ENCODE measurements around the gene DRD2.

DRD2 gene

DNA sequence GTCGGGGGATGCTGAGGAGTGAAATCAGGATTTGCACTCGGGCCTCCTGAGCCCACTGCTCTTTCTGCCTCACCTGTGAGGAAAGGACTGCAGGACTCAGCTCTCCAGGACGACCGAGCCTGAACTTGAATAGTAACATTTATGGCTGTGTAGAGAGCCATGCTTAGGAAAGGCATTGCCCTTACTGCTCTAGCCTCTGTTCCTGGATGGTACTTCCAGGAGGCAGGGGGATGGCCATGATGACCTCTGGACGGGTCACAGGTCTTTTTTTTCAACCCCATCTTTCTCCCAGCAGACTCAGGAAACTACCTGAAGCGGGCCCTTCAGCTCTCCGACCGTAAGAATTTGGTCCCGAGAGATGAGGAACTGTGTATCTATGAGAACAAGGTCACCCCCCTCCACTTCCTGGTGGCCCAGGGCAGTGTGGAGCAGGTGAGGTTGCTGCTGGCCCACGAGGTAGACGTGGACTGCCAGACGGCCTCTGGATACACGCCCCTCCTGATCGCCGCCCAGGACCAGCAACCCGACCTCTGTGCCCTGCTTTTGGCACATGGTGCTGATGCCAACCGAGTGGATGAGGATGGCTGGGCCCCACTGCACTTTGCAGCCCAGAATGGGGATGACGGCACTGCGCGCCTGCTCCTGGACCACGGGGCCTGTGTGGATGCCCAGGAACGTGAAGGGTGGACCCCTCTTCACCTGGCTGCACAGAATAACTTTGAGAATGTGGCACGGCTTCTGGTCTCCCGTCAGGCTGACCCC is 76.3 kb downstream of the DRD2 start:
- no peak for DNase-seq (ENCODE audit: low spot score)

DNA sequence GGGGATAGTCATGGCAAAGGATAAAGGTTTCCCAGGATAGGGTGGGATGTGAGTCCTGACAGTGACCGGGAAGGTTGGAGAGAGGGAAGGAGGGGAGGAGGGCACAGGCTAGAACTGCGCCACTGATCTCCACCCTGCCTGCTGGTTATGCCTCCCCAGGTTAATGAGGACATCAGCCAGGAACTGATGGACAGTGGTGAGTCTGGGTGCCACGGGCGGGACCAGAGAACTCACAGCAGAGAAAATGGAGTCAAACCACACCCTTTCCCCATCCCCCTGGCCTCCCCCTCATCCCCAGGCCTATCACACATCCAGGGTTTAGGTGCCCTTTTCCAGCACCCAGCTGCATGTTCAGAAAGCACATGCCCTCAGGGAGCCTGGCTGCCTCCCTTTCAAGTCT is 77.4 kb downstream of the DRD2 start:
- DNase-seq (ENCODE audit: low spot score), result no peak

DNA sequence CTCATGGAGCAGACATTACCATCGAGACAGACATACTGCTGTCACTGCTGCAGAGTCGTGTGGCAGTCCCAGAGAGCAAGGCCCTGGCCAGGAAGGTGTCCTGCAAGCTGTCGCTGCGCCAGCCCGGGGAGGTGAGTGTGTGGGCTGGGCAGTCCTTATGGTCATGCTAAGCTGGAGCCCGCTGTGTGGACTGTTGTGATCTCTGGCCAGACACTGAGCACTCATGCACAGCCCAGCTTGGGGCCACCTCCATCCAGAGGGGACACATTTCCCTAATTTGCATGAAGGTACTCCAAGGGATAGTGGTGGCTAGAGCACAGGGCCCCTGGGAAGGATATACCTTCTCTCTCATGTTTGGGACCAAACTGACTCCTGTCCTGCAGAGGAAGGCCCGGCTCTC is 78.0 kb downstream of the DRD2 start:
- no peak for DNase-seq (ENCODE audit: low spot score)

DNA sequence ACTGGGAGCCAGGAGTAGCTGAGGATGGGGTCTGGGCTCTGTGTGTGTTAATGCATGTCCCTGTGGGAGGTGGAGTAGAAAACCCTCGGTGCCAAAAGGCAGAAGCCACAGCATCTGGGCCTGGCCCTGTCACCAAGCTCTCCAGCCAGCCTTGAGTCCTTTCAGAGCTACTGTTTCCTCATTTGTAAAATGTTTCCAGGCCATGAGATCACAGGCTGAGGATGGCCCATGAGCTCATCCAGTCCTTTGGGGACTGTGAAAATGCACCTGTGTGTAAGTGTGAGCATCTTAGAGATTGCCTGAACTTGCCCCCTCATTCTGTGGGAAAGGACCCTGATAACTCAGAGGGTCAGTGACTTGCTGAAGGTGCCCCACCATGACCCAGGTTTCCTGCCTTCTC is 78.5 kb downstream of the DRD2 start:
- DNase-seq (ENCODE audit: low spot score), result no peak

DNA sequence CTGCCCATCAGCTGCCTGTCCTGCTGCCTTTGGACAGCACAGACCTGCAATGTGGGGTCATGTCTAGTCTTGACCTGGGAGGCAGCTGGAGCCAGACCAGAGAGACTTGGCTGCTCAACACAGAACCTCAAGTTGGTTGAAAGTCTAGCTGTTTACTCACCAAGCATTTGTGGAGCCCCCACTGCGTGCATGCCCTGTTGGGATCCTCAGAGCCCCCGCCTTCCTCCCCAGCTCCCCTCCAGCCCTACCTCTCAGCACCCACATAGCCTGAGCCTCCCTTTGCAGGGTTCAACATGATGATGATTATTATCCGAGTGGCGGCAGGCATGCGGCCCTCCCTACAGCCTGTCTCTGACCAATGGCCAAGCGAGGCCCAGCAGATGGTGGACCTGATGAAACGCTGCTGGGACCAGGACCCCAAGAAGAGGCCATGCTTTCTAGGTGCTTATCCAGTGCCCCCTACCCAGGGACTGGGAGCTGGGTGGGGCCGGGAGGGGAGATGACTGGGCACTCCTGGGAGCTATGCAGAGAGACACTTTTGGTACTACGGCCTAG is 79.3 kb downstream of the DRD2 start:
- no peak for DNase-seq (ENCODE audit: low spot score)

DNA sequence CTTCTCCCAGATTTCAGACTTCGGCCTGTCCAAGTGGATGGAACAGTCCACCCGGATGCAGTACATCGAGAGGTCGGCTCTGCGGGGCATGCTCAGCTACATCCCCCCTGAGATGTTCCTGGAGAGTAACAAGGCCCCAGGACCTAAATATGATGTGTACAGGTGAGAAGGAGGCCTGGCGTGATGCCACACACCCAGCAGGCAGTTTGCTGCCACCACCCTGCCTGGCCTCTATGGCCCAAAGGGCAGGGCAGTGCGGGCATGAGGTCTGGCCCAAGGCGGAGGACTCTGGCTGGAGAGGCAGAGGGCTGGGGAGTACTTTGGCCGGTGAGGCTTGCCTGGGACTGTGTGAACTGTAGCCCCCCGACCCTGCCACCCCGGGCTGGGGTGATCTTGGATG is 80.3 kb downstream of the DRD2 start:
- no peak for DNase-seq (ENCODE audit: low spot score)

DNA sequence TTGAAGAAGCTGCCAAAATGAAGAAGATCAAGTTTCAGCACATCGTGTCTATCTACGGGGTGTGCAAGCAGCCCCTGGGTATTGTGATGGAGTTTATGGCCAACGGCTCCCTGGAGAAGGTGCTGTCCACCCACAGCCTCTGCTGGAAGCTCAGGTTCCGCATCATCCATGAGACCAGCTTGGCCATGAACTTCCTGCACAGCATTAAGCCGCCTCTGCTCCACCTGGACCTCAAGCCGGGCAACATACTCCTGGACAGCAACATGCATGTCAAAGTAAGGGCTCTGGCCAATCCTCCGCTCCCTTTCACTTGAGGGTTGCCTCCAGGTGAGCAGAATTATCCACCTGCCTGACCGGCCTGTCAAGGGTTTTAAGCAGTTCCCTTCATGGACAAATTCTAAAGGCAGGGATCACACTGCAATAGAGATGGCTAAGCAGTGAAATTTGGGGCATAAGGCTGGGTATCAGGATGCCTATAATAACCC is 81.7 kb downstream of the DRD2 start:
- no peak for DNase-seq (ENCODE audit: low spot score)

DNA sequence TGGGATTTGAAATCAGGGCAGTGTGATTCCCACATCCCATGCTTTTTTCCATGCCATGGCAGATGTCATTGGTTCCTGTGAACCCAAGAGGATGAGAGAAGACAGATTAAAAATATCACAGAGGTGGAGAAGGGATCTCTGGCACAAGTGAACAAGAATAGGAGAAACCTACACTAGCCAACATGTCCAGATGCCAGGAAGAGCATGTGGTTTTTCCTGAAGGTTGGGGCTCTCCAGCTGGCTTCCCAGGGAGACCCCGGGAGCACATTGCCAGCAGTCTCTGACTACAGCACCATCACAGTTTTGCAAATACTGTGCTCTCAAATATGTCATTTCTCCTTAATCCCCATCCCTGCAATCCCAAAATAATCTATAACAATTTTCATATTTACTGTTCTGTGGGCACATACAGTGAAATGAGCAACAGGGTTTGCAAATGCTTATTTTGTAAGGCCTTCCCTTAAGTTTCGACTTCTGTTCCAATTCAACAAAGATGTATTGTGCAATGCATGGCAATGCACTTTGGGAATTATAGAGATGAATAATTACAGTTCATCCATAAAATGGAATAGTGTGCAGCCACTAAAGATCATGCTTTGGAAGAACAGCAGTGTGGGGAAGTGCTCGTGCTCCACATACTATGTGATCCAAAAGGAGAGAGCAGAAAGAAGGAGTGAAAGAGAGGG is 82.8 kb downstream of the DRD2 start:
- DNase-seq (ENCODE audit: low spot score), result no peak

DNA sequence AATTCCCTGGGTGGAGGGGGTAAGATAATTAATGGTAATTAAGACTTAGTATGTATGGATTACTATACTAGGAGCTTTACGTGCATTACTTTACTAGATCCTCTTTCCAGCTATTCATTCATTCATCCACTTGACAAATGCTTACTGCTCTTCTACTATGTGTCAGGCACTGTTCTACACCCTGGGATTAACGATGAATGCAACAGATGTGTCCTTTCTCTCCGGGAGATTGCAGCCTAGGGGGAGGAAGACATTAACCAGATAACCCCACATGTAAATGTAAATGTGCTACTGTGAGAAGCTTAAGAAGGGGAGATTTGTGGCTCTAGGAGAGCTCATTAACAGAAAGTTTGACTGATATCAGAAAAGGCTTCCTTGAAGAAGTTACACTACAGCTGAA is 85.9 kb downstream of the DRD2 start:
- no peak for DNase-seq (ENCODE audit: low spot score)

DNA sequence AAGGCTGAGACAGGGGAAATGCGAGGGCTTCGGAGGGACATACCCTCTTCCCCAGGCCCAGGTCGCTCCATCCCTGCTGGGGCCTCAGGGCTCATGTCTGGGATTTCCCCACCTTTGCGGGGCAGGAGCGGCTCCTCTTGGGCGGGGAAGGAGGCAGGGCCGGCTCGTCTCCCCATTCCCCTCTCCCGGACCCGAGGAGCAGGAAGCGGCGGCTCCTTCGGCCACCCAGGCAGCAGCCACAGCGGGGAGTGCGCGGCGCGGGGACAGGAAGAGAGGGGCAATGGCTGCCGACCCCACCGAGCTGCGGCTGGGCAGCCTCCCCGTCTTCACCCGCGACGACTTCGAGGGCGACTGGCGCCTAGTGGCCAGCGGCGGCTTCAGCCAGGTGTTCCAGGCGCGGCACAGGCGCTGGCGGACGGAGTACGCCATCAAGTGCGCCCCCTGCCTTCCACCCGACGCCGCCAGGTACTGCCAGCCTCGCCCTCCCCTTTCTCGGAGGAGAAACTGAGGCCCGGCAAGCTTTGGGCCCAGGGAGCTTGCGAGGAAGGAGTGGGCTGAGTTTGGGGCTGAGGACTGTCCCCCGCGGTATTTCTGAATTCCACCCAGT is 87.5 kb downstream of the DRD2 start, which contains the start of gene ANKK1:
Gene ANKK1 (plus strand): TSS at position 175 of the 607 bp plus-strand sequence. CDS start 106 bp downstream, at position 281.
- no peak for DNase-seq (ENCODE audit: low spot score)

DNA sequence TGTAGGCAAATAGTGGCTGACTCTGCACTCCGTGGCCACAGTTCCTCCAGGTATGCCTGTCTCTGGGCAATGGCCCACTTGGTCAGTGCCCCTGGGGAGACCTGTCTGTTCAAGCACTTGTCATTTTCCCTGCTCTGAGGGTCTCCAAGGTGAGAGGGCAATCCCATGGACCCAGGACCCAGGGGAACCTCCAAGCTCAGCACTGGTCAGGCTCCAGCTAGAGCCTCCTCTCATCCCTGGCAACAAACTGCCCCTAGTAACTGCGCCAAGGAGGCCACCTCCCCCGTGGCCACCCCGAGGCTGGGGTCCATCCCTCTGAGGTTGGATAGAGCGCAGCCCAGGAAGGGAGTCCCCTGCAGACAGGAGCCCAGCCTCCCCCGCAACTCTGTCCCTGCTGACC is 88.3 kb downstream of the DRD2 start:
- DNase-seq (ENCODE audit: low spot score), result no peak

DNA sequence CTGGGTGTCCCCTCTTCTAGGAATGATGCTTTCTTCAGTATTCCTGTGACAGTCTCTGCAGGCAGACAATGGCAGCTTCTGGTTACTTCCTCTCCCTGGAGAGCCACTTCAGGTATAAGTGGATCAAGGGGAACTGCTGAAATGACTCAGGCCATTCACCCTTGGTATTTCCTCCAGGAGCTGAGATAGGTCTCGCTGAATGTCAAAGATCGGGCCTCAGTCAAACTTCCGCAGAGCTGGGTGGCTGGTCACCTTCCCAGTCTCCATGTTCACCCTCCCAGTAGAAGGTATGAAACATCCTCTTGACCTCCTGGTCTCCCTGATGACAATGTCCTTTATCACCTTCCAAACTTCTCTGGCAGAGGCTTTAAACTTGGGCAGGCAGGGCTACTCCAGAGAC is 89.4 kb downstream of the DRD2 start:
- DNase-seq (ENCODE audit: low spot score), result no peak

DNA sequence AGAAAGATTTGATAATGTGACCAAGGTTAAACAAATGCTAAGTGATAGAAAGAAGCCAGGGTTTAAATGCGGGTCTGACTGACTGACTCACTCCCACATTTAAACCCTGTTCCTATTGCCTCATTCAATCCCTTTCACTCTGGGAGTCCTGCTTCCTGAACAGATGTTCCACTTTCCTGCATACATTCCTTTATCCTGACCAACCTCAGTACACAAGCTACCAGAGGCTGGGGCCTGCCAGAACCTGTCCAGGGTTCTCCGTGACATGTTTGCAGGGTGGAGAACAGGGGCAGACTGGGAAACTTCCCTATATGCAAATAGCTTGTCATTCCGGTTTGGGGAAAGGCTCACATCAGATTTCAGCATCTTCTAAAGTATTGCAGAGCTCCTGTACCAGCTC is 90.6 kb downstream of the DRD2 start:
- DNase-seq (ENCODE audit: low spot score), result no peak

DNA sequence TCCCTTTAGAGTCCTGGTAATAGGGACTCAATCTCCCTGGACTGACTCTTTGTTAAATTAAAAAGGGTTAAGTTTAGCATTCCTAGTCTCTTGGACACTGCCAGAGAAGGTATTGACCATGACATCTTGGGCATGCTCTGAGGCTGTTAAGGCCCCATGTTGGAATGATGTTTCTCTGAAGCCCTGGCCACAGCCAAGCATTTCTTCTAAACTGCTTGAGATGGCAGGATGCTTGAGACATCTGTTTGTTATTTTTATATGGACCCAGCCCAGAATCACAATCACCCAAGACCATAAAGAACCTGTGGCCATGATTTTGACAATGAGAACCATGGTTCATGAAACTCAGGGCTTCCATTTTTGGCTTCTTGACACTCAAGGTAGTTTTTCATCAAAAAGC is 93.1 kb downstream of the DRD2 start:
- DNase-seq (ENCODE audit: low spot score), result no peak

DNA sequence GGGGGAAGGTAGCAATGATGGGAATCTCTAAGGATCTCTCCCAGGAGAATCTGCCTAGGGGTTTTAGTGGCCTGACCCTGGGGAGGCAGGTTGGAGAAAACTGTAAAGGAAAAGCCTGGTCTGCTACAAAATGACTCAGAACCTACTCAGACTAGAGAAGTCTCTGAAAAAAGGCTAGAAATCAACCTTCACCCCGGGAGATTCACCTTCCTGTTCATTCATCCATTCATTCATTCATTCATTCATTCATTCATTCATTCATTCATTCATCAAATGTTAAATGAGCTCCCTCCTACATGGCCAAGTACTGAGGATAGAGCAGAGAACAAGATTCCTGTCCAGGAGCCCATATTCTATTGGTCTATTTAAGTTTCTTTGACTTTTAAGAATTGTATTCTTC is 96.5 kb downstream of the DRD2 start:
- DNase-seq (ENCODE audit: low spot score), result no peak

DNA sequence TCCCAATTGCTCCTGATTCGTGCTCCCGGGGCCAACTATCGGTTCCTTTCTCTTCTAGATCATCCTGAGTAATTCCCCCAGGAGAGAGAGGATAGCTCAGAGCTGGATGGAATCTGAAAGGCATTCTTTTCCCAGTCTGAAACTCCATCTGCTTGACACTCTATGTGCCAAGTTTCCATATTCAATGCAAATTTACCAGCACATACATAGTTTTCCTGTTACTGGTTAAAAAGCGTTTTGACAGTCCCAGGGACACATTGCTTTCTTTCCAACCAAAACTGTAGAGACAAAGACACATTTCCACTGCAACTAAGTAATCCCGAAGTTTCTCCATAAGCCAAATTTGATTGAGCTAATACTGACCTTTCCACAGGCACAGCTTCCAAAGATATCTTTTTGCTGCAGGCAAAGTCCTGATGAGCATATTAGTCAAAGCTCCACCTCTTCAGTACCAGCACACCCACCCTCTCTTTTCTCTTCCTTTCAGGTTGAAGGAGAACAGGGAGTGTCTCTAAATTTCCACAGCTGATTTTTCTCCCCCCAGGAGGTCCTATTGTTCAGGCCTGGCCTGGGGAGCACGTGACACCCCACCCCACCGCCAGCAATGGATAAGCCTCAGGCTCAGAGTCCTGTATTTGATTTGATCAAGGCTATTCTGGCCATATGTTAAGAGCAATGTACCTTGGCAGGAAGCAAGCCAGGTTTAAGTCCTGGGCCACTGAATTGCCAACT is 97.4 kb downstream of the DRD2 start:
- DNase-seq (ENCODE audit: low spot score), result peak; percentile 8

DNA sequence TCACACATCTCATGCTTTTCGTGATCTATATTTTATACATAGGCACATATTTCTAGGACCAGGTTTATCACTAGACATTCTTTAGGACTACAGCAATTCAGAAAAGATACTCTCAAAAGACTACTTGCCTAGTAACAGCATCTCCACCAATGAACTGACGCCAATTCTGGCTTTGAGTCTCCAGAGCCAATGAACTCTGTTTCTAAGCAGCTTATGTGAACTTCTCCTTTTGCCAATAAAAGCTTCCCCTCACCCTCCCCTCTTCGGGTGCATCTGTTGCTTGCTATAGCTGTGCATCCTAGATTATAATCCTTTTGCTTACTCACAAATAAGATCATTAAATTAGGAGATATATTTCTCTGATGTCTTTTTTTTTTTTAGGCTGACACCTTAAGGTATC is 99.0 kb downstream of the DRD2 start:
- DNase-seq (ENCODE audit: low spot score), result peak; percentile 56

DNA sequence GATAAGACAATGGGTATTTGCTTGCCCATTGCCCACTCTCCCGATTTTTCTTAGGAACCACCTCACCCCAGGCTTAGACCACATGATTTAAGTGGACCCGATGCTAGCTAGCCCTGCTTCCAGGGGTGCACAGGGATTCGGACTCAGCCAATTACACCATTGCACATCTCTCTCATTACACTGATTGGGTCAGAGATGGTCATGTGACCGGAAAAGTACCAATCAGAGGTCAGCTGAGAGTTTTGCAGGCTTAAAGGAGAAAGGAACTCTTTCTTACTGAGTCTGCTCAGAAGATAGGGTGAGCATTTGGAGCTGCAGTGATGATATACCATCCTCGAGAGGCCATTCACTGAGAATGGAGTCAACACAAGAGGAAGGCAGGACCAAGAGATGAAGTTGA is 99.8 kb downstream of the DRD2 start:
- DNase-seq (ENCODE audit: low spot score), result no peak

DNA sequence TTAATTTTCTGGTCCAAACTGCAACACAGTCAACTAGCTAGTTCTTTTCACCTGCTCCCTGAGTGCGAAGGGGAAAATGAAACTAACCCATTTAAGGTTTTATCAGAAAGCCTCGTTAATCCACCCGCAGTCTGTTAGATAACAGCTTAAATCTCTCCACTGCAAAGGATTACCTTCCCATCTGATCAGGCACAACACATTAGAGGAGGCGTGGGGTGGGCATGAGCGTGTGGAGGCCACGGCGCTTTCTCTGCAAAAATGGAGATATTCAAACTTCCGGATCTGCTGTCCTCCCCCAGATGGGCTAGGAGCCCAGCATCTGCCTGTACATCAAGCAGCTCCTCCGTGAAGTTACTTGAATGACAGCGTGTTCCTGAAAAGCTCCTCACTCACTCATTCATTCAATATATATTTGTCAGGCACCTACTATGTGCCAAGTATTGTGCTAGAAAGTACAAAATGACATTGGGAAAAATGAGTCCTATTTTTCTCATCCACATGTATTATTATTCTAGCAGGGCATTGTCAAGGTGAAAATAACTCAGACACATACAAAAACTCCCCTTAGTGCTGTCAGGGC is 101.1 kb downstream of the DRD2 start:
- DNase-seq (ENCODE audit: low spot score), result no peak

DNA sequence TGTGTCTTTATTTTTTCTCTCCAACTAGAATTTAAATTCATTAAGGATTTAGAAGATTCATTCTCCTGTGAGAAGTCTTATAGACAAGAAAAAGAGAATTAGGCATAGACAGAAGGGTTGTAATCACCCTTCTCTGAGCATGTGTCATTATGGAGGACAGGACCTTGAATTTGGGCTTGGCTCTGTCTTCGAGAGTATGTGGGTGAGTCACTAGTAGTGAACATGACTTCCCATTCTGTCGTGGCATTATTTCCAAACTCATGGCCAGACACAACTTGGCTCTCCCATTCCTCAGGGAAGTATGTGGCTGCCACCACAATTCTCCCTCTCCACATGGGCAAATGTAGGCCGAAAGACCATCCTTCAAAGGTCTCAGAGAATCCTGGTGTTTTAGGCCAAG is 101.9 kb downstream of the DRD2 start:
- no peak for DNase-seq (ENCODE audit: low spot score)

DNA sequence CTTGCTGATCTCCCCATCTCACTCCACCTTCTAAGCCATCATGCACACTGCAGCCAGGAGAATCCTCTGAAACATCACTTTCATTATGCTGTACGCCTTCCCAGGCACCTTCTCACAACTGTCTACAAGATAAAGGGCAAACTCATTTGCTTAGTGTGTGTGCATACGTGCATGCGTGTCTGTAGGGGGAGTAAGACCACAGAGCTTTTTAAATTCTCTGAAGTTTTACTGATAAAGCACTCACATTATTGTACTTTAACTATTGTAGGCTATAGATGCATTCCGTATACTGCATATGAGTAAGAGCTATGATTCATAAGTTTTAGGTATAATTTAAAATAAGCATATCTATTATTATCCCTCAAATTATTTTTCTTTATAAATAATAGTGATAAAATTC is 102.9 kb downstream of the DRD2 start:
- DNase-seq (ENCODE audit: low spot score), result no peak

DNA sequence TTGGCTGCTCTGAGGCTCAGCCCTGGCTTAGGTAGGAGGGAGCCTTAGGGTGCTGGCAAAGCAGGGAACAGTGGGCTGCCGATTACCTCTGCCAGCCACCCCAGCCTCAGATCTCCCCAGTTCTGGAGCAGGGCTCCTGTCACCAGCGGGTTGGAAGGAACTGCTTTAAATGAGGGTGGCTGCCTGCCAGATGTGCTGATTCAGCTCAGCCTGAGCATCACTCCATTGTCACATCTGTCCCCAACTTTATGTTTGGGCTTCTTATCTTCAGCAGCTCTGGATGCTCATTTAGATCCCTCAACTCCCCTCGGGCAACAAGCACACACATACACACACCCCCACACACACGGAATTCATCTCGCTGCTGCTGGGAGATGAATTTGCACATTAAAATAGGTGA is 104.6 kb downstream of the DRD2 start:
- DNase-seq (ENCODE audit: low spot score), result peak; percentile 33

Measured in Ammon's horn (tissue), 1 donor.